GM11168 (cell line): ENCODE data around the gene MEIKIN.

ENCODE experiments used
- in situ Hi-C: fragments of 300-500 bp; cut with MboI; formaldehyde crosslinking; loops from one replicate; pipeline ENCODE4 v1.12.0; 2022; ENCODE audit warnings: low sequenced_read_pairs; ENCODE audit not compliant: unreplicated experiment

MEIKIN gene

GRCh38 chr5:131818001-131818724 lies 127.3 kb downstream of the MEIKIN start:
- in situ Hi-C loops, result no loop called here

GRCh38 chr5:131814990-131815389 lies 130.5 kb downstream of the MEIKIN start:
- in situ Hi-C loops, result no loop called here

- in situ Hi-C loops, result no loop called here
Measured at GRCh38 chr5:131812371-131813160, 132.9 kb downstream of the MEIKIN start.

- in situ Hi-C loops, result no loop called here
Measured at GRCh38 chr5:131810510-131811249, 134.8 kb downstream of the MEIKIN start.

GRCh38 chr5:131796793-131797693 lies 148.4 kb downstream of the MEIKIN start, which contains the start of gene FNIP1:
TSS of gene FNIP1 (minus strand) at chr5:131797017. CDS start at chr5:131796921, 96 bp downstream.
- in situ Hi-C loops, result no loop called here

GRCh38 chr5:131795879-131796792 lies 149.3 kb downstream of the MEIKIN start:
- in situ Hi-C loops, result no loop called here

GRCh38 chr5:131795228-131795627 lies 150.2 kb downstream of the MEIKIN start:
- in situ Hi-C loops, result no loop called here

GRCh38 chr5:131794586-131794985 lies 150.9 kb downstream of the MEIKIN start:
- in situ Hi-C loops, result no loop called here

GRCh38 chr5:131792896-131793295 lies 152.6 kb downstream of the MEIKIN start:
- in situ Hi-C loops, result no loop called here

- in situ Hi-C loops, result no loop called here
Measured at GRCh38 chr5:131791866-131792265, 153.6 kb downstream of the MEIKIN start.

- in situ Hi-C loops, result no loop called here
Measured at GRCh38 chr5:131790550-131790949, 154.9 kb downstream of the MEIKIN start.

GRCh38 chr5:131789765-131790164 lies 155.7 kb downstream of the MEIKIN start:
- in situ Hi-C loops, result no loop called here

- in situ Hi-C loops, result no loop called here
Measured at GRCh38 chr5:131787736-131788135, 157.7 kb downstream of the MEIKIN start.

- in situ Hi-C loops, result no loop called here
Measured at GRCh38 chr5:131786900-131787692, 158.4 kb downstream of the MEIKIN start.

GRCh38 chr5:131786036-131786435 lies 159.4 kb downstream of the MEIKIN start:
- in situ Hi-C loops, result no loop called here

- in situ Hi-C loops, result no loop called here
Measured at GRCh38 chr5:131783874-131784273, 161.6 kb downstream of the MEIKIN start.

GRCh38 chr5:131783357-131783756 lies 162.1 kb downstream of the MEIKIN start:
- in situ Hi-C loops, result no loop called here

- in situ Hi-C loops, result no loop called here
Measured at GRCh38 chr5:131782717-131783116, 162.7 kb downstream of the MEIKIN start.
